NCI-H774 (cell line): ENCODE results near the gene SIK3.
"Not testable (repeated sequence)": the region's sequence is repeated elsewhere in the genome, so short reads cannot be mapped to it uniquely, and the experiment has no call there.

Experiments
- DNase-seq: peaks from one replicate; lab custom pipeline; 2025; lab: John Stamatoyannopoulos, UW

SIK3 gene

GRCh38 chr11:117045956-117046355 is 52.3 kb downstream of the SIK3 start:
- peak; percentile 64 for DNase-seq

- DNase-seq = no peak
These were observed 53.0 kb downstream of the SIK3 start for GRCh38 chr11:117045196-117045595.

GRCh38 chr11:117044287-117045035 is 53.8 kb downstream of the SIK3 start:
- DNase-seq = no peak

GRCh38 chr11:117042689-117043088 is 55.5 kb downstream of the SIK3 start:
- no peak for DNase-seq

GRCh38 chr11:117039900-117040299 is 58.3 kb downstream of the SIK3 start:
- DNase-seq = no peak

GRCh38 chr11:117039270-117039669 is 59.0 kb downstream of the SIK3 start:
- no peak for DNase-seq

GRCh38 chr11:117037975-117038350 is 60.3 kb downstream of the SIK3 start:
- no peak for DNase-seq

- DNase-seq = no peak
These were observed 60.8 kb downstream of the SIK3 start for GRCh38 chr11:117037279-117037974.

- DNase-seq = no peak
These were observed 63.3 kb downstream of the SIK3 start for GRCh38 chr11:117034901-117035300.

- no peak for DNase-seq
These were observed 71.5 kb downstream of the SIK3 start for GRCh38 chr11:117026593-117027330.

- not testable (repeated sequence) for DNase-seq
These were observed 74.5 kb downstream of the SIK3 start for GRCh38 chr11:117023707-117024106.

- no peak for DNase-seq
These were observed 75.0 kb downstream of the SIK3 start for GRCh38 chr11:117023178-117023577.

- DNase-seq = no peak
These were observed 75.7 kb downstream of the SIK3 start for GRCh38 chr11:117022526-117022925.

GRCh38 chr11:117020869-117021564 is 77.2 kb downstream of the SIK3 start:
- no peak for DNase-seq

GRCh38 chr11:117020287-117020686 is 77.9 kb downstream of the SIK3 start:
- DNase-seq = no peak

GRCh38 chr11:117019871-117020270 is 78.4 kb downstream of the SIK3 start:
- no peak for DNase-seq

GRCh38 chr11:117017456-117017855 is 80.8 kb downstream of the SIK3 start:
- no peak for DNase-seq

GRCh38 chr11:117016747-117017146 is 81.5 kb downstream of the SIK3 start:
- DNase-seq = no peak

GRCh38 chr11:117016246-117016645 is 82.0 kb downstream of the SIK3 start:
- DNase-seq = no peak

GRCh38 chr11:117011541-117011898 is 86.7 kb downstream of the SIK3 start:
- no peak for DNase-seq

GRCh38 chr11:117010808-117011540 is 87.3 kb downstream of the SIK3 start:
- no peak for DNase-seq
